ENCODE measurements around the gene ESPL1. TPM values are rescaled to one million over a fixed set of nuclear protein-coding genes. Genes with fewer than 3 reads are reported as not detected.

ESPL1 gene
- total and polyA plus RNA-seq, 2 donors (not counting 1 experiment from before 2014, with no cell fraction given), result 1.4 to 1.8 TPM

DNA sequence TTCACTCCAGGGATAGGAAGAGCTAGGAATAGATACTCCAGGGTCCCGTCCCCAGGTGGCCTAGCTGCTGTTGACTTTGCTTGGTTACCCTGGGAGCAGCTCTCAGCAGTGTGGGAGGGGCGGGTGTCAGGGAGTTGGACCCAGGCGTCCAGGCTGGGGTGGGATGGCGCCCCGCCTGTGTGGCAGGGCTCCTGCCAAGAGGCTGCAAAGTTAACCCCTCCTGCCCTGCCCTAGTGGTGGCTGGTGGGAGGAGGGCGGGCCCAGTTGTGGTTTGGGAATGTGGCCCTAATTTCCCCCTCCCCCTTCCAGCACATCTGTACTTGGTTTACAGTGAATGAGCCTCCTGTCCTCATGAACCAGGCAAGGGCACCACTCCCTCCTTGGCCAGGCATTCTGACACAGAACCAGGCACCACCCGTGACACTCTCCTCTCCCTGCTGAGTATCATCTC, 34.4 kb upstream of the ESPL1 start:
- Histone ChIP-seq H4K20me1 (ENCODE audit: control insufficient read depth, extremely low read depth, insufficient read depth, low read length) (no peaks in the 10 kb centered on the region), H3K36me3 (ENCODE audit: control insufficient read depth, insufficient read depth, low read length) (no peaks in the 10 kb centered on the region), H3K79me2 (ENCODE audit: control insufficient read depth, insufficient read depth, low read length) (no peaks in the 10 kb centered on the region), H3K4me2 (ENCODE audit: extremely low read depth, insufficient read depth, low read length) (peak overlapping the region; percentile 89), H3K9ac (ENCODE audit: insufficient read depth, low read length) (no peak overlapping the region), H3K27ac (ENCODE audit: insufficient read depth, low read length) (no peak overlapping the region), H3K27me3 (ENCODE audit: control insufficient read depth, insufficient read depth, low read length) (peaks cover 8% of the 10 kb centered on the region), H2AFZ (ENCODE audit: low read length) (no peak overlapping the region), H3K4me1 (ENCODE audit: control insufficient read depth, extremely low read depth, insufficient read depth, low read length) (peaks cover 19% of the 10 kb centered on the region), H3K9me3 (ENCODE audit: control insufficient read depth, insufficient read depth, low read depth, low read length) (no peaks in the 10 kb centered on the region), H3K4me3 (replicated peaks in 1 of 4; ENCODE audit: control extremely low read depth in 1 of 4, insufficient read depth in 1 of 4, low read depth in 3 of 4, low read length in 4 of 4) (peak overlapping the region in 1 of 4 experiments; percentile 91)
- DNase-seq (ENCODE audit: low read depth in 2 of 2), result no peak
- TF ChIP-seq, protein P1, sequence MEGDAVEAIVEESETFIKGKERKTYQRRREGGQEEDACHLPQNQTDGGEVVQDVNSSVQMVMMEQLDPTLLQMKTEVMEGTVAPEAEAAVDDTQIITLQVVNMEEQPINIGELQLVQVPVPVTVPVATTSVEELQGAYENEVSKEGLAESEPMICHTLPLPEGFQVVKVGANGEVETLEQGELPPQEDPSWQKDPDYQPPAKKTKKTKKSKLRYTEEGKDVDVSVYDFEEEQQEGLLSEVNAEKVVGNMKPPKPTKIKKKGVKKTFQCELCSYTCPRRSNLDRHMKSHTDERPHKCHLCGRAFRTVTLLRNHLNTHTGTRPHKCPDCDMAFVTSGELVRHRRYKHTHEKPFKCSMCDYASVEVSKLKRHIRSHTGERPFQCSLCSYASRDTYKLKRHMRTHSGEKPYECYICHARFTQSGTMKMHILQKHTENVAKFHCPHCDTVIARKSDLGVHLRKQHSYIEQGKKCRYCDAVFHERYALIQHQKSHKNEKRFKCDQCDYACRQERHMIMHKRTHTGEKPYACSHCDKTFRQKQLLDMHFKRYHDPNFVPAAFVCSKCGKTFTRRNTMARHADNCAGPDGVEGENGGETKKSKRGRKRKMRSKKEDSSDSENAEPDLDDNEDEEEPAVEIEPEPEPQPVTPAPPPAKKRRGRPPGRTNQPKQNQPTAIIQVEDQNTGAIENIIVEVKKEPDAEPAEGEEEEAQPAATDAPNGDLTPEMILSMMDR (conservative IDR thresholded peaks at IDR 0.05 in 1 of 2, IDR thresholded peaks at IDR 0.05 in 1 of 2; ENCODE audit: low read depth in 1 of 2, low read length in 2 of 2), result no peak
- TF ChIP-seq EZH2 (IDR thresholded peaks at IDR 0.05; ENCODE audit: low read length, missing control alignments), result no peak

DNA sequence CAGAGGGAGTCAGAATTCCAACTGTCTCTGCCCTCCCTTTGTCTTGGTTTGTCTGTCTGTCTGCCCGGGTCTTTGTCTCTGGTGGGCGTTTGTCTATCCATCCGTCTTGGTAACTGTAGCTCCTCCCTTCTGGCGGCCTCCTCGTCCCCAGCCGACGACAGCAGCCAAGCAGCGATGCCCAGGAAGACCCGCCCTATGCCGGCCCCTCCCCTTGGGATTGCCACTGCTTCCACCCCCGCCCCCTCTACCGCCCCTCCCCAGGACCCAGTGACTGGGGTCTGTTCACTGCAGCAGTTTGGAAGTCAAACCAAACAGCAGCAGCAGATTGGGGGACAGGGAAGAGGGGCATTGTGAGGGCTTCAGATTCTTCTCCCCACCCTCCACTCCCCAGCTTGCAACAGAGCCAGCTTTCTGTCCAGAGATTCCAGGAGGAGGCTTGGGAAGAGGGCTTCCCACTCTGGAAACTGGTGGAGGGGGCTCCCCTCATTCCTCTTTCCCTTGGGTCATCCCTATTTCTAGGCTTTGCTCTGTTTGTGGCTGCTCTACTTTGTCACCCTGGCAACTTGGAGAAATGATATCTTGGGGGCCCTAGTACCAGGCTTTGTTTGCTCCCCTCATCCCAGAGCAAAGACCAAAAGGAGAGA, 33.7 kb upstream of the ESPL1 start:
- Histone ChIP-seq H3K9me3 (ENCODE audit: control insufficient read depth, insufficient read depth, low read depth, low read length) (no peaks in the 10 kb centered on the region), H3K4me2 (ENCODE audit: extremely low read depth, insufficient read depth, low read length) (no peak overlapping the region), H3K4me1 (ENCODE audit: control insufficient read depth, extremely low read depth, insufficient read depth, low read length) (peaks cover 19% of the 10 kb centered on the region), H3K9ac (ENCODE audit: insufficient read depth, low read length) (no peak overlapping the region), H3K36me3 (ENCODE audit: control insufficient read depth, insufficient read depth, low read length) (no peaks in the 10 kb centered on the region), H3K4me3 (replicated peaks in 1 of 4; ENCODE audit: control extremely low read depth in 1 of 4, insufficient read depth in 1 of 4, low read depth in 3 of 4, low read length in 4 of 4) (peak overlapping the region in 1 of 4 experiments; percentile 22), H3K27me3 (ENCODE audit: control insufficient read depth, insufficient read depth, low read length) (peaks cover 8% of the 10 kb centered on the region), H3K79me2 (ENCODE audit: control insufficient read depth, insufficient read depth, low read length) (no peaks in the 10 kb centered on the region), H3K27ac (ENCODE audit: insufficient read depth, low read length) (no peak overlapping the region), H2AFZ (ENCODE audit: low read length) (no peak overlapping the region), H4K20me1 (ENCODE audit: control insufficient read depth, extremely low read depth, insufficient read depth, low read length) (no peaks in the 10 kb centered on the region)
- no peak for DNase-seq (ENCODE audit: low read depth in 2 of 2)
- TF ChIP-seq, protein P1 (conservative IDR thresholded peaks at IDR 0.05 in 1 of 2, IDR thresholded peaks at IDR 0.05 in 1 of 2; ENCODE audit: low read depth in 1 of 2, low read length in 2 of 2), result no peak
- no peak for TF ChIP-seq EZH2 (IDR thresholded peaks at IDR 0.05; ENCODE audit: low read length, missing control alignments)

DNA sequence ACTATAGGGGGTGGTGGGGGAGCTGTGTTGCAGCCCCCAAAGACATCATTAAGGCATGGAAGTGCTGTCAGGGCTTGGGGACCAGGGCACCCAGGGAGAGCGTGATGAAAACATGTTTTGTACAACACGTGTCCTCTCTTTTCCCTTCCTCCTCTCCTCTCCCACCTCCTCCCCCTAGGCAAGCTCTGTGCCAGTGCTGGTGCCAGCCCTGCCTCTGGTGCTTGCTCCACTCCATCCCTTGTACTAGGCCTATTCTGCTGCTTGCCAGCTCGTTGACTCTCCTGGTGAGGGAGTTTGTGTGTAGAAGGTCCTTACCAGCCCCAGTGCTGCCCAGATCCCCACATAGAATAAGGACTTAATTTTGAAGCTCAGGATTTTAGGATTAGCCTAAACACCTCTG, 32.9 kb upstream of the ESPL1 start:
- peaks cover 19% of the 10 kb centered on the region for H3K4me1 ChIP-seq (ENCODE audit: control insufficient read depth, extremely low read depth, insufficient read depth, low read length)
- H3K27ac ChIP-seq (ENCODE audit: insufficient read depth, low read length), result no peak overlapping the region
- no peak for DNase-seq (ENCODE audit: low read depth in 2 of 2)
- no peaks in the 10 kb centered on the region for H3K36me3 ChIP-seq (ENCODE audit: control insufficient read depth, insufficient read depth, low read length)
- H3K9ac ChIP-seq (ENCODE audit: insufficient read depth, low read length), result no peak overlapping the region
- H3K27me3 ChIP-seq (ENCODE audit: control insufficient read depth, insufficient read depth, low read length), result peaks cover 12% of the 10 kb centered on the region
- no peaks in the 10 kb centered on the region for H3K79me2 ChIP-seq (ENCODE audit: control insufficient read depth, insufficient read depth, low read length)
- no peak for TF ChIP-seq EZH2 (IDR thresholded peaks at IDR 0.05; ENCODE audit: low read length, missing control alignments)
- TF ChIP-seq, protein P1 (conservative IDR thresholded peaks at IDR 0.05 in 1 of 2, IDR thresholded peaks at IDR 0.05 in 1 of 2; ENCODE audit: low read depth in 1 of 2, low read length in 2 of 2), result no peak
- no peaks in the 10 kb centered on the region for H3K9me3 ChIP-seq (ENCODE audit: control insufficient read depth, insufficient read depth, low read depth, low read length)
- no peak overlapping the region for H2AFZ ChIP-seq (ENCODE audit: low read length)
- H3K4me3 ChIP-seq (replicated peaks in 1 of 4; ENCODE audit: control extremely low read depth in 1 of 4, insufficient read depth in 1 of 4, low read depth in 3 of 4, low read length in 4 of 4), result no peak overlapping the region
- no peak overlapping the region for H3K4me2 ChIP-seq (ENCODE audit: extremely low read depth, insufficient read depth, low read length)
- H4K20me1 ChIP-seq (ENCODE audit: control insufficient read depth, extremely low read depth, insufficient read depth, low read length), result no peaks in the 10 kb centered on the region

Data from fibroblast of lung (primary cell).